Esophagus squamous epithelium (tissue), 4 donors: ENCODE results near the gene DNAJC1.

Source experiments
- CTCF ChIP-seq, 6 experiments: fragments of 450-650 bp in 4 of 6; fragments of 200-600 bp in 2 of 6; sonication (generic) in 2 of 6; IDR thresholded peaks; one replicate each; pipeline ENCODE4 v1.5.1; 2016 to 2019; ENCODE audit warnings: antibody characterized with exemption in 6 of 6, mild to moderate bottlenecking in 4 of 6, moderate library complexity in 4 of 6
- POLR2A ChIP-seq, 4 donors: fragments of 450-650 bp; IDR thresholded peaks; one replicate each; pipeline ENCODE4 v1.6.1; 2017; ENCODE audit warnings: antibody characterized with exemption in 4 of 4, mild to moderate bottlenecking in 4 of 4, moderate library complexity in 3 of 4

DNA sequence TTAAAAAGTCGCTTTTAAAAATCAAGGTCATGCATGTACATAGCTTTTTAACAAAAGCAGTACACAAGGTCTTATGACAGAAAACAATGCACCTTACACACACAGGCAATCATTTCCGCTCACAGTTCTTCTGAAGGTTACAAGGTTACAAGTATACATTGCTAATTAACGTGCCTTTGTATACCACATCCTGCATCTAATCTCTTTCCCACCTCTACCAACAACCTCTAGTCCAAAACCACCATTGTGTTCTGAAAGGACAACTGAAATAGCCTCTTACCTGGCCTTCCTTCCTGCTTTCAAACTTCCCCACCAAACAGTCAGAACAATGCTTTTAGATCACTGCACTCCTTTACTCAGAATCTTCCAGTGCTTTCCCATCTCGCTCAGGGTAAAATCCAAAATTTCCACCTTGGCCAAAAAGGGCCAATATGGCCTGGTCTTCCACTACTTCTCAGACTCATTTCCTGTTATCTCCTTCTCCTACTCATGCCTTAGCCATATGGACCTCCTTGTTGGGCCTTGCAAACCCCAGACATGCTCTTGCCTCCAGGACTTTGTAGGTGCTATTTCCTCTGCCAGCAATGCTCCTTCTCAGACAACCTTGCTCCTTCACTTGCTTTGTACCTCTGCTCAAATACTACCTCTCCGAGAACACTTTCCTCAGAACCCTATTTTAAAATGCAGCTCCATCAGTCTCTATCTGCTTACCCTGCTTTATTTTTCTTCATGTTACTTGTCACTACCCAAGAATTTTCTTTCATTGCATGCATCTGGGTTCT, 205.4 kb downstream of the DNAJC1 start:
- TF ChIP-seq POLR2A (IDR thresholded peaks at IDR 0.05) (no peak), CTCF (IDR thresholded peaks at IDR 0.05) (no peak)
